T47D (cell line): ENCODE results near the gene HYAL4.

Experiments
- DNase-seq, 2 experiments: peaks; one replicate each; pipeline versions ENCODE4 v3.0.0 to v3.0.0-alpha.2; 2011 to 2012; ENCODE audit warnings: low read depth in 1 of 2, low spot score in 1 of 2
- JUND ChIP-seq: IDR thresholded peaks from 2 replicates; pipeline ENCODE4 v1.6.1; 2012; ENCODE audit warnings: low read depth
- in situ Hi-C: cut with HindIII; loops from 2 replicates; pipeline ENCODE4 v1.10.0; 2016; ENCODE audit warnings: low sequenced_read_pairs, low pct_unique_long_range_greater_than_20kb

HYAL4 gene

DNA sequence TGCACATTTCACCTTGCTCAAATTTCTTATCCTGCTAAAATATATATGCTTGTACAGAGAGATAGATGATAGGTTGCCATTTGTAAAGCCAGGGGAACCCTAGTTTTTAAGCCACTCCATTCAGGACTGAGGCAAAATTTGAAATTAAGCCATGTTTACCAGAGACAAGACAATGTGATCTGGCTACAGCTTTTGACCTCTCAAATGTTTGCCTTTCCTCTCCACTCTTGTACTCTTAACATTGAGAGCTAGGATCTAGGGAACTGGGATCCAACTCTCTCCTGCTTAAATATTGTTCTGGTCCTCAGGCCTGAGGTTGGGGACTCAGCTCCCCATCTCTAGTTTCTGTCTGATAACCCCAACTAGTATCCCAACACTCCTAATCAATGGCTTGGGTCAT, 15.9 kb downstream of the HYAL4 start:
- DNase-seq: no peak
- TF ChIP-seq JUND: no peak
- in situ Hi-C loops: no loop called here

- DNase-seq: no peak
- in situ Hi-C loops: no loop called here
- no peak for TF ChIP-seq JUND
These were observed 17.8 kb downstream of the HYAL4 start for GRCh38 chr7:123862775-123863174.

DNA sequence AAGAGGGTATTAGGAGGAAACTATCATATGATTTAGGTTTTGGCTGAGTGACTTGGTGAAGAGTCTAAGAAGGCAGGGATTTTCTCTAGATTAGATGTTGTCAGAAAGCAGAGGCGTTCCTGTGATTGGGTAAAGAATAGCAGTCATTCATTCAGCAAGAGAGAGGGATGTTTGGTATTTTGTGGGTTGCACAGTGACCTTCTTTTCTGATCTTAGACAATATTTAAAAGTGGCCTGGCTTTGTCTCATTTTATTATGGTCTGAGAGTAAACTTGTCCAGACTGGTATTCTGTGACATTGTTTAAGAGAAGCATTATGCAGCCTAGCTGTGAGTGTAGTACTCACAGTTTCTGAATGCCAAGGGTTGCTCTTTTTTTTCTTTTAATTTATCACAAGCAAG, 18.5 kb downstream of the HYAL4 start:
- no peak for DNase-seq
- in situ Hi-C loops: no loop called here
- no peak for TF ChIP-seq JUND

DNA sequence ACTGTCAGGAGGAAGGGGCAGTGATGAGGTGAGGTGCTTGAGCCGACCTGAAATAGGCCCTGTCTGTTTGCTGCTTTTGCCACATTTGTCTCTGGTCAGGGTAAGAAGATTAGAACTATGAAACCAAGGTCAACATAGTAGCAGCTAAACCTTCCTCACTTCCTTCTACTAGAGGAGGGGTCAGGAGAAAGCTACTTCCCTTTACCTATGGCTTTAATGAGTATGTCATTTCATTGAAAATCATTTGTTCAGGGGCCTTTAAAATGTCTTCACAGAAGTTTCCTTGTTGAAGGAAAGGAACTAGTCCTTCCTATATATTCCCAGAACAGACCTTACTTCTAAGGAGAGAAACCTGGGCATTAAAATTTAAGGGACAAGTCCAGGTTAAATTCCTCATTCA, 19.0 kb downstream of the HYAL4 start:
- TF ChIP-seq JUND: no peak
- in situ Hi-C loops: no loop called here
- DNase-seq: no peak

GRCh38 chr7:123864436-123864835, 19.5 kb downstream of the HYAL4 start:
- in situ Hi-C loops: no loop called here
- no peak for TF ChIP-seq JUND
- DNase-seq: no peak

DNA sequence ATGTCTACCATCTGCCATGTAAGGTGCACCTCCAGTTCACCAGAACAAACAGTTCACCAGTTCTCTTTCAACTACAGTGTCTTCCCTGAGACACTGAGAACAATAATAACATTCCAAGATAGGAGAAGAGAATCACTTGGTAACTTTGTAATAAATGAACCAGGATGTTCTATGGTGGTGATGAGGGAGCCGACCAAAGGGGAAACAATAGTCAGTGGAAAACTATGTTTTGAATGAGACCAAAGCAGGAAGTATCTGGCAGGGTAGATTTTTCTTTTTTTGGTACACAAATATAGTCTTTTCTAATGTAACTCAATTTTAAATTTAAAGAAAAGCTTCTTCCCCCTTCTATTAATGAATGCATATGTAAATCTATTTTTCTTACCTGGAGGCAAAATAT, 20.0 kb downstream of the HYAL4 start:
- no peak for DNase-seq
- TF ChIP-seq JUND: no peak
- in situ Hi-C loops: no loop called here

GRCh38 chr7:123865517-123866117, 20.6 kb downstream of the HYAL4 start:
- in situ Hi-C loops: no loop called here
- TF ChIP-seq JUND: no peak
- DNase-seq: peak in 1 of 2 experiments; percentile 72

DNA sequence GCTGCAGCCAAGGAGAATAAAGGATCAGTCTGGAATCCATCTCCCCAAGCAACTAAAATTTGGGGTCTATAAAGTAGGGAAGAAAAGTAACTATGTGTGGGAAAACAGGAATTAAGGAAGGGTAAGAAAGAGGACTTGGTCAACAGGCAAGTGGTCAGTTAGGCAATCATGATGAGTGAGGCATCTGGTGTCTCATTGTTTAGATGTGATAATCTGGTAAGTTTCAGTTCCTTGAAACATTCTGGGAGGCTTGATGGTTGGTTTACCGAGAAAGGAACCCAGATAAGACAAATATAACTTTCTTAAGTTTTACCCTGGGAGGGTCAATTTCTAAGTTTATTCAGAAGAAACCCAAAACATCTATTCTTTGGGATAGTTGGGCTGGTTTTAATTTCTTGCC, 22.3 kb downstream of the HYAL4 start:
- no peak for DNase-seq
- TF ChIP-seq JUND: no peak
- in situ Hi-C loops: no loop called here

GRCh38 chr7:123871998-123872867, 27.3 kb downstream of the HYAL4 start:
- in situ Hi-C loops: no loop called here
- DNase-seq: peak in 1 of 2 experiments; percentile 61
- TF ChIP-seq JUND: no peak

- no peak for DNase-seq
- no peak for TF ChIP-seq JUND
- in situ Hi-C loops: no loop called here
These were observed 27.9 kb downstream of the HYAL4 start for GRCh38 chr7:123872908-123873307.

DNA sequence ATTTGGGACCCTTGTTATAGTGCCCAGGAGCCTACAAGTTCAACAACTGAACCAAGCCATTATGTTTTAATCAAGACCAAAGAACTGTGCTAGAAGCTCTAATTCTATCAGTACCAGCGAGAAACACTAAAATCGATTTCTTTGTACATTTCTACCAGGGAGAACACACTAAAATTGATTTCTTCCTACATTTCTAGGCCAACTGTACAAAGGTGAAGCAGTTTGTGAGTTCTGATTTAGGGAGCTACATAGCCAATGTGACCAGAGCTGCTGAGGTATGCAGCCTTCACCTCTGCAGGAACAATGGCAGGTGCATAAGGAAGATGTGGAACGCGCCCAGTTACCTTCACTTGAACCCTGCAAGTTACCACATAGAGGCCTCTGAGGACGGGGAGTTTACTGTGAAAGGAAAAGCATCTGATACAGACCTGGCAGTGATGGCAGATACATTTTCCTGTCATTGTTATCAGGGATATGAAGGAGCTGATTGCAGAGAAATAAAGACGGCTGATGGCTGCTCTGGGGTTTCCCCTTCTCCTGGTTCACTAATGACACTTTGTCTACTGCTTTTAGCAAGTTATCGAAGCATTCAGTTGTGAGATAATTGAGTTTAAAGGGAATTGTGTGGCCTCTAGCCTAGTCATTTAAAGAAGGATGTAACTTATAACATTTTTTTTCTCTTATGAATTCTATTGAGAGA, 31.7 kb downstream of the HYAL4 start:
- no peak for DNase-seq
- TF ChIP-seq JUND: no peak
- in situ Hi-C loops: no loop called here

DNA sequence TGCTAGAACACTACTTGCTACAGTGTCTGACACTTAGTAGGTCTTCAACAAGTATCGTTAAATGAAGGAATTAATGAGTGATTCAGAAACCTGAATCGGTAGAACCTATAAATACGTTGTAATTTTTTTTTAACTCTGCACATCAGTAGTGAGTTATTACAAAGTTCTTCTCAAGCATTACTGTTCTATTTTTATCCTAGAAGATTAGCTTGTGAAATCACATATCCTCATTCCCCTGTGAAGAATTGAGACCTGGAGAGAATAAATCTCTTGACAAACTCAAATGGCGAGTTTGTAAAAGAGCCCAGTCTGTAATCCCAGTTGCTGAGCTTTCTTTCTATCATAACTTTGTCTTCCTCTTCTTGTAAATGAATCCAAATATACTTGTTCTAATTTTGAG, 34.7 kb downstream of the HYAL4 start:
- in situ Hi-C loops: no loop called here
- no peak for DNase-seq
- no peak for TF ChIP-seq JUND

- in situ Hi-C loops: no loop called here
- TF ChIP-seq JUND: no peak
- DNase-seq: no peak
These were observed 36.3 kb downstream of the HYAL4 start for GRCh38 chr7:123881300-123881699.
